ENCODE measurements around the gene CCPG1.
"Not testable (repeated sequence)": the region's sequence is repeated elsewhere in the genome, so short reads cannot be mapped to it uniquely, and the experiment has no call there.

The CCPG1 gene, protein sequence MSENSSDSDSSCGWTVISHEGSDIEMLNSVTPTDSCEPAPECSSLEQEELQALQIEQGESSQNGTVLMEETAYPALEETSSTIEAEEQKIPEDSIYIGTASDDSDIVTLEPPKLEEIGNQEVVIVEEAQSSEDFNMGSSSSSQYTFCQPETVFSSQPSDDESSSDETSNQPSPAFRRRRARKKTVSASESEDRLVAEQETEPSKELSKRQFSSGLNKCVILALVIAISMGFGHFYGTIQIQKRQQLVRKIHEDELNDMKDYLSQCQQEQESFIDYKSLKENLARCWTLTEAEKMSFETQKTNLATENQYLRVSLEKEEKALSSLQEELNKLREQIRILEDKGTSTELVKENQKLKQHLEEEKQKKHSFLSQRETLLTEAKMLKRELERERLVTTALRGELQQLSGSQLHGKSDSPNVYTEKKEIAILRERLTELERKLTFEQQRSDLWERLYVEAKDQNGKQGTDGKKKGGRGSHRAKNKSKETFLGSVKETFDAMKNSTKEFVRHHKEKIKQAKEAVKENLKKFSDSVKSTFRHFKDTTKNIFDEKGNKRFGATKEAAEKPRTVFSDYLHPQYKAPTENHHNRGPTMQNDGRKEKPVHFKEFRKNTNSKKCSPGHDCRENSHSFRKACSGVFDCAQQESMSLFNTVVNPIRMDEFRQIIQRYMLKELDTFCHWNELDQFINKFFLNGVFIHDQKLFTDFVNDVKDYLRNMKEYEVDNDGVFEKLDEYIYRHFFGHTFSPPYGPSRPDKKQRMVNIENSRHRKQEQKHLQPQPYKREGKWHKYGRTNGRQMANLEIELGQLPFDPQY

DNA sequence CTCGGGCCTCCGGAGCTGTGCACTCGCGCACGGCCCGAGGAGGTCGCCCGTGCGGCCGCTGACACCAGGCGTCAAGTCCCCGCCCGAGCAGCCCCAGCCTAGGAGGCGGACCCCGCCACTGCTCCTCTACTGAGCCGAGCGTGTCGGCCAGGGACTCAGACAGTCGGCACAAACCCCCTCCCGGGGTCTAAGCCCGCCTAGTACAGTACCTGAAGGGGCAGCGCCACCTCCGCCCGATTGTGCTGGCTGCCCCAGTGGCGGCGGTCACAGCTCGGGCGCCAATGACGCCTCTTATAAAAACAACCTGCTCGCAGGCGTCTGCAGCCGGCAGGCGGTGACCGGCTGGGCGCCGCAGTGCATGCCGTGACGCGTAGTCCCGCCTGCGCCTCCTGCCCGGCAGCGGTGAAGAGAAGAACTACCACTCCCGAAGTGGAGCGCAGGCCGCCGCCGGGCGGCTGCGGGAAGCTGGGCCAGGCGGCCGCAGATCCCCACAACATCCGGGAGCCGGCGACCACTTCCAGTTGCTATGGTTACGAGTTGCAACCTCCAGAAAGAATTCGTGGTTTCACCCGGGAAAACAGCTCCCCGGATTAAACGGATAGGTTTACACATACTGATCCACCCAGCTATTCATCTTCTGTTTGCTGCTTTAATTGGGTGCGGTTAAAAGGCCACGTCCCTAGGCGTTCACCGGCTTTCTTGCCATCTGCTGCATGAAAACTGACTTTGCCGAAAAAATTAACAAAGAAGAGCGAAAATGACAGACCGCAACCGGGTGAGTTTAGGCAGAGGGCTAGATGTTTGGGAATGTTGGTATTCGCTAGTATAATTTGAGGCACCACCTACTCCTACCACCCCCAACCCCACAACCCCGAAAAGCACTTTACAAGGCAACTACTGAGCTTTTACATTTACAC is at the start of gene CCPG1, which contains the start of gene PIERCE2:
Gene CCPG1, minus strand, starts transcription at position 348 of the 917 bp plus-strand sequence. CDS start 18,935 bp downstream, outside the sequence.
Gene PIERCE2, plus strand, starts transcription at position 484 of the 917 bp plus-strand sequence. Its CDS starts 274 bp downstream, at position 758.
- peak; percentile 91 for DNase-seq

DNA sequence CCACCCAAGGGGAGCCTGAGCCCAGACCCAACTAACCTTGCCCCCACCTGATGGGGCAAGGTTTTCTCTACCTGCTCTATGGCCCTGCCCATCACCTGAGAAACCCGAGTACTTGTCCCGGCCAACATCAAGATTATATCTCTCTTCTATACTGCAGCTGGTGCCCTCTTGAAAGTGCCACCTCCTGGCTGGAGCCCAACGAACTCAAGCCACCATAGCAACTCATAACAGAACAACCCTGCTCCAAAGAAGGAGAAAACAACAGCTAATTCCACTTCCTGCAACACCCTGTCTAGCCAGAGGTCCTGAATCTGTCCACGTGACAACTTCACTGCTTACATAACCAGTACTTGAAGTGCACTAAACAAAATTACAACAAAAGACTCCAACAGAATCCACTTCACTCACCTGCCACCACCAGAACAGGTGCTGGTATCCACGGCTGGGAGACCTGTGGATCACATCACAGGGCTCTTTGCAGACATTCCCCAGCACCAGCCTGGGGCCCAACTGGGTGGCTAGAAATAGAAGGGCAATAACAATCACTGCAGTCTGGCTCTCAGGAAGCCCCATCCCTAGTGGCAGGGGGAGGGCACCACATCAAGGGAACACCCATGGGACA is 49.4 kb upstream of the CCPG1 start:
- DNase-seq, result no peak

DNA sequence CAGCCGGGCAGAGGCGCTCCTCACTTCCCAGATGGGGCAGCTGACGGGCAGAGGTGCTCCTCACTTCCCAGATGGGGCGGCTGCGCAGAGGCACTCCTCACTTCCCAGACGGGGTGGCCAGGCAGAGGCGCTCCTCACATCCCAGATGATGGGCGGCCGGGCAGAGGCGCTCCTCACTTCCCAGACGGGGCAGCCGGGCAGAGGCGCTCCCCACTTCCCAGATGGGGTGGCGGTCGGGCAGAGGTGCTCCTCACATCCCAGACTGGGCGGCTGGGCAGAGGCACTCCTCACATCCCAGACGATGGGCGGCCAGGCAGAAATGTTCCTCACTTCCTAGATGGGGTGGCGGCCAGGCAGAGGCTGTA is 38.9 kb upstream of the CCPG1 start:
- DNase-seq, result not testable (repeated sequence)

DNA sequence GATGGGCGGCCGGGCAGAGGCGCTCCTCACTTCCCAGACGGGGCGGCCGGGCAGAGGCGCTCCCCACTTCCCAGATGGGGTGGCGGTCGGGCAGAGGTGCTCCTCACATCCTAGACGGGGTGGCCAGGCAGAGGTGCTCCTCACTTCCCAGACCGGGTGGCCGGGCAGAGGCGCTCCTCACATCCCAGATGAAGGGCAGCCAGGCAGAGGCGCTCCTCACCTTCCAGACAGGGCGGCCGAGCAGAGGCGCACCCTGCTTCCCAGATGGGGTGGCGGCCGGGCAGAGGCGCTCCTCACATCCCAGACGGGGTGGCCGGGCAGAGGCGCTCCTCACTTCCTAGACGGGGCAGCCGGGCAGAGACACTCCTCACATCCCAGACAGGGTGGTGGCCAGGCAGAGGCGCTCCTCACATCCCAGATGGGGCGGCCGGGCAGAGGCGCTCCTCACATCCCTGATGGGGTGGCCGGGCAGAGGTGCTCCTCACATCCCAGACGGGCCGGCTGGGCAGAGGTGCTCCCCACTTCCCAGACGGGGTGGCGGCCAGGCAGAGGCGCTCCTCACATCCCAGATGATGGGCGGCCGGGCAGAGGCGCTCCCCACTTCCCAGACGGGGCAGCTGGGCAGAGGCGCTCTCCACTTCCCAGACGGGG is 38.3 kb upstream of the CCPG1 start:
- DNase-seq, result not testable (repeated sequence)

DNA sequence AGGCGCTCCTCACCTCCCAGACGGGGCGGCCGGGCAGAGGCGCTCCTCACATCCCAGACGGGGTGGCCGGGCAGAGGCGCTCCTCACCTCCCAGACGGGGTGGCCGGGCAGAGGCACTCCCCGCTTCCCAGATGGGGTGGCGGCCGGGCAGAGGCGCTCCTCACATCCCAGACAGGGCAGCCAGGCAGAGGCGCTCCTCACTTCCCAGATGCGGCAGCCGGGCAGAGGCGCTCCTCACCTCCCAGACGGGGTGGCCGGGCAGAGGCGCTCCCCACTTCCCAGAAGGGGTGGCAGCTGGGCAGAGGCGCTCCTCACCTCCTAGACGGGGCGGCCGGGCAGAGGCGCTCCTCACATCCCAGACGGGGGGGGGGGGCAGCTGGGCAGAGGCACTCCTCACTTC is 37.8 kb upstream of the CCPG1 start:
- not testable (repeated sequence) for DNase-seq

DNA sequence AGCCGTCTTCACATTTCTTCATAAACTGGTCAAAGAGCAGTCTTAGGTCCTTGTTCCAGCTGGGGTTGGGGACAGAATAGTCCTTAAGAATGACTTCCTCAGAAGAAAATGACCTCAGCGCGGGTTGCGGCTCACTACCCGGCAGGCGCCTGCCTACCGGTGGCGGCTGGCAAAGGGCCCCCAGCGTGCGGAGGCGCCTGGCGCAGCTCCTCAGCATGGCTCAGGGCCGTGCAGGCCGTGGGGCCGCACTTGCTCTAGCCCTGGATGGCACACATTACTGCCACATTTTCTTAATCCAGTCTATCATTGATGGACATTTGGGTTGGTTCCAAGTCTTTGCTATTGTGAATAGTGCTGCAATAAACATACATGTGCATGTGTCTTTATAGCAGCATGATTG is 35.0 kb upstream of the CCPG1 start:
- DNase-seq, result not testable (repeated sequence)

DNA sequence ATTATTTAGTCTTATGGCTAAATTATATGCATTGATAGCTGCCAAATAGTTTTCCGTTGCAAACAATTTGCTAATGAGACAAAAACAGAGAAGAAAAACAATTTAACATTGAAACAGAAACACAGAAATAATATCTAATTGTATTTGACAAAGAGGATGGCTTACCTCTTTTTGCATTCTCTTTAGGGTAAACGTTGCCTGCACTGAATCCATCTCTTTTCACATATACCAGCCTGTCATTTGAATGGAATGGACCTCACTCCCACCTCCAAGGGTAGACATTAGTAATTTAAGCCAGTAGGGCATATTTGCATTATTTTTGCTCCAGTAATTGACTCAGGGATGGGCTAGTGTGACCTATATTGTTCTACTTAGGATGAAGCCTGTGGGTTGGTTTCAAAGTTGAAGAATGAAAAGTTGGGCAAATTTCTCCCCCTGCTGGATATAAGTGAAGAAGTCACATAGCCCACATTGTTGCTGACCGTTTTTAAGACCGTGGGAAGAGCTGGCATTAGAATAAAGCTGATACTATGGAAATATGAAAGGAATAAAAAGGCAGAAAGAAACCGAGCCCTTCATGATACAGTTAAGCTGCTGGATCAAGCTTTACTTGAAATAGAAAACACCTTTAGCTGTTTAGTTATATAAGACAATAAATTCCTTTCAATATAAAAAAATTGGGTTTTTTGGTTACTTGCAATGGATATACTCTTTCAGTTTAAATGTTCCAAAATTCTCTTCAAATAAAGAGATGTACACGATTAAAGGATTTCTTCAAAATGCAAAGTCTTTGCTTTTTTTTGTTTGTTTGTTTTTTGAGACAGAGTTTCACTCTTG is 27.0 kb upstream of the CCPG1 start:
- DNase-seq, result peak in 1 of 2 donors; percentile 47

DNA sequence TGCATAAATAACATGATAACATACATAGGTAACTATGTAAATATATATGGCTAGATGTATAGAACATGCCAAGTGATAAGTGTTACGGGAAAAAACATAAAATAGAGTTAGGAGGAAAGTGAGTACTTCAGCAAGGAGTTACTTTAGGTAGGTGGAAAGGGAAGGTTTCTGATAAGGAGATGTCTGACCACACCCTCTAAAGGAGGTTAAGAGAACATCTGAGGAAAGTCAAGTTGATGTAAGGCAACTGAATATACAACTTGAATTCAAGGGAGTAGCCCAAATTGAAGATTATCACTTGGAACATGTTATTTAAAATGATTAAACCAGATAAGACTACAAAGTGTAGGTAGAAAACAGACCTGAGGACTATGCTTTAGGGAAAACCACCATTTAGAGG is 13.9 kb upstream of the CCPG1 start:
- DNase-seq, result no peak

DNA sequence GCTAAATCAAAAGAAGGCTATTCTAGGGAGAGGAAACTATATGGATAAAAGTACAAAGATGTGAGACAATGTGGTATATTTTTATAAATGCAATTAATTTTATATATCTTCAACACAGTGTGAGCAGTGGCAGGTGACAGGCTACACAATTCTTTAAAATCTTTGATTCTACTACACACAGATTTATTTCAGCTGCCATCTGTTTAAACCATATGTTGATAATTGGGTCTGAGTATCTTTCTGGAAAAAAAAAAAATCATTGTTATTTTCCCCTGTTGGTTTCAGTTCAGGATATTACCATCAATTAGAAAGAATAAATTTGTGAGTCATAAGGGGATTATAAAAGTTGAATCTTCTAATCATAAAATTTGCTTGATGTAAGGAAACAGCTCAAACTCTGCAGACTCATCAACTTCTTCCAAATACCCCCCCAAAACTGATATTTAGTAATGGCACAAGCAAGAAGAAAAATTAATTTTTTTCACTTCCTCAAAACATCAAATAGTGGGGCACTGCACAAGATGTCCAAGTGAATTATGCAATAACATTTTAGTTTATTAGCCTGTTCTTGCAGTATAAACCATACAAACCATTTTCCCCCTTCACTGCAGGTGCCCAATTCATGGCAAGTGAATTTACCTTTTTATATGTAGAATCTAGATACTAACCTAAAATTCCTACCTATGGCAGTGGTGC is 12.2 kb upstream of the CCPG1 start:
- no peak for DNase-seq

DNA sequence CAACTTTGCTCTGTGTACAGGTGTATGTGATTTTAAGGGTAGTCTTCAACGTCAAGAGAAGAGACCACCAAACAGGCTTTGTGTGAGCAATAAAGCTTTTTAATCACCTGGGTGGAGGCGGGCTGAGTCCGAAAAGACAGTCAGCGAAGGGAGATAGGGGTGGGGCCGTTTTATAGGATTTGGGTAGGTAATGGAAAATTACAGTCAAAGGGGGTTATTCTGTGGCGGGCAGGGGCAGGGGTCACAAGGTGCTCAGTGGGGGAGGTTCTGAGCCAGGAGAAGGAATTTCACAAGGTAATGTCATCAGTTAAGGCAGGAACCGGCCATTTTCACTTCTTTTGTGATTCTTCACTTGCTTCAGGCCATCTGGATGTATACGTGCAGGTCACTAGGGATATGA is 9.5 kb upstream of the CCPG1 start:
- not testable (repeated sequence) for DNase-seq

DNA sequence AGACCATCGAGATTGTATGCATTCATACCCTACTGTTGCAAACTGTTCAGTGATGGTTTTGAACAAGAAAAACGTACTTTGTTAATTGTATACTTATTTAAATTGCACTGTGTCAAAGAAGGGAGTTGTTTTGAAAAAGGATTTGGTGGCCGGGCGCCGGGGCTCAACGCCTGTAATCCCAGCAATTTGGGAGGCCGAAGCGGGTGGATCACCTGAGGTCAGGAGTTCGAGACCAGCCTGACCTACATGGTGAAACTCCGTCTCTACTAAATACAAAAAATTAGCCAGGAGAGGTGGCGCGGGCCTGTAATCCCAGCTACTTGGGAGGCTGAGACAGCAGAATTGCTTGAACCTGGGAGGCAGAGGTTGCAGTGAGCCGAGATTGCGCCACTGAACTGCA is 817 bp upstream of the CCPG1 start:
- not testable (repeated sequence) for DNase-seq

DNA sequence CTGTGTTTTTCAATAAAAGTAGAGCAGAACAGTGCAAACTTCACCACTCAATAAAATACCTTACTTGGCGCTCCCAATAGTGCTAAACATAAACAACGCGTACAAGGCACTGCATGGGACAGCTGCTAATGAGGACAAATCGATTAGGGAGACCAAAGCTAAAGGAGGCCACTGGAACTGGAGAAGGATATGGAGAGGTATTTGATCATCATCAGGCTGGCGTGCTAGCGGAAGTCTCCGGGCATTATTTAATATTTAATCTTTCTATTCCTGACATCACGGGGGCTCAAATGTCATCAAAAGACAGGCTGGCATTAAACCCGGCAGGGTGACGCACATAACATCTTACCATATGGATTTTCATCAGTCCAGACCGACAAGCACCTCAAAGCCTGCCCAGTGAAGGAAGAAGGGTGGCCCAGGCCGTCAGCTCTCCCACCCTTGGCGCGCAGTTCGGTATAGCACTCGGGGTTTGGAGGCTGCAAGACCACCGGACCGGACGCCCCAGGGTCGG is 604 bp downstream of the CCPG1 start:
- DNase-seq, result no peak

DNA sequence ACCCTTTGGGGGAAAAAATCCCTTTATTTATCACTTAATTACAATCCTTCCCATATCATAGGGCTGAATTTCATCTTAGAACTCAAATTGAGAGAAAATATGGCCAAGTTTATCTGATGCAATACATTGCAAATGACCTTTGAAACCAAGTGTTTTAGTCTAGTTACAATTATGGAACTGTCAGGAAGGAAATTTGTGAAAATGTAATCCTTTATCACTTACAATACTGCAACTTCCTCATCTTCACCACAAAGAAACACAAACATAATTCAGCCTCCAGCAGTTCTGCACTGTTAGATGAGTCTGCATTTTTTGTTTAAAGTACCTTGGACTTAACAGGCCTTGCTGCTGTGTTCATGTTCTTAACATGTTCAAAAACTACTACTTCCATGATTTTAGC is 4.6 kb downstream of the CCPG1 start:
- DNase-seq, result no peak

DNA sequence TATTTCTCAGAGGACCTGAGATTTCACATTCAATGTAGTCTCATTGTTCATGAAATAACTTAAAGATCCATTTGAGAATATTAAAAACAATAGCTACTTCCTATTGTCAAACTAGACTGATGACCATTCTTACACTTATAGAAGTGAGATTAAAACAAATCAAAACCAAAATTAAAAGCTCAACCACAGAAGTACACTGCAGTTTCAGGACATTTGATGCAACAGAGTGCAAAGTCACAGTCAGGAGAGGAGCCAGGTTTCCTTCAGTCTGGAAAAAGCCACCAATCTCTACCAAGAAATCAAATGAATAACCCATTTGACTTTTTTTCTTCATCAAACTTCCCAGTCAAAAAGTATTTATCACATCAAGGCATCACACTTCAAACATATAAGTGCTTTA is 5.5 kb downstream of the CCPG1 start:
- no peak for DNase-seq

DNA sequence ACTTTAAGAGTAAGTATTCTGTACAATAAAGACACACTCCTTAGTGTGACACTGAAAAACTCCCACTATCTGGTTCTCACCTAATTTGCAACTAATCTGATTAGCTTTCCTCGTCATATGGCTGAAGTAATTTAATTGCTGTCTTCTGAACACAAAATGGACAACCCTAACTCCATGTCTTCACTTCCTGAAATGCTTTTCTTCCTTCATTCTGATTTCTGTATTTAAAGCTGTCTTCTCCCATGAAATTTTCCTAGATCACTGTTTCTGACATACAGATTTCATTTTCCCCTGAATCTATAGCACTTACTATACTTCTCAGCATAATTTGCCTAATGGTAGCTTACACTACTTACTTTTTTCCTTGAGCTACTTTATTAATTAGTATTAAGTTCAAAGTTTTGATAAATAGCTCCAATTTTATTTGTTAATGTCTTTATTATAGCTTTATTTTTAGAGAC is 6.3 kb downstream of the CCPG1 start:
- DNase-seq, result no peak

DNA sequence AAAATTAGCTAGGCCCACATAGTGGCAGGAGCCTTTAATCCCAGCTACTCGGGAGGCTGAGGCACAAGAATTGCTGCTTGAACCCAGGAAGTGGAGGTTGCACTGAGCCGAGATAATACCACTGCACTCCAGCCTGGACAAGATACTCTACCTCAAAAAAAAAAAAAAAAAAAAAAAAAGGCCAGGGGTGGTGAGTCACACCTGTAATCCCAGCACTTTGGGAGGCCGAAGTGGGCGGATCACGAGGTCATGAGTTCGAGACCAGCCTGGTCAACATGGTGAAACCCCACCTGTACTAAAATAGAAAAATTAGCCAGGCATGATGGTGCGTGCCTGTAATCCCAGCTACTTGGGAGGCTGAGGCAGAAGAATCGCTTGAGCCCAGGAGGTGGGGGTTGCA is 8.1 kb downstream of the CCPG1 start:
- DNase-seq, result not testable (repeated sequence)

DNA sequence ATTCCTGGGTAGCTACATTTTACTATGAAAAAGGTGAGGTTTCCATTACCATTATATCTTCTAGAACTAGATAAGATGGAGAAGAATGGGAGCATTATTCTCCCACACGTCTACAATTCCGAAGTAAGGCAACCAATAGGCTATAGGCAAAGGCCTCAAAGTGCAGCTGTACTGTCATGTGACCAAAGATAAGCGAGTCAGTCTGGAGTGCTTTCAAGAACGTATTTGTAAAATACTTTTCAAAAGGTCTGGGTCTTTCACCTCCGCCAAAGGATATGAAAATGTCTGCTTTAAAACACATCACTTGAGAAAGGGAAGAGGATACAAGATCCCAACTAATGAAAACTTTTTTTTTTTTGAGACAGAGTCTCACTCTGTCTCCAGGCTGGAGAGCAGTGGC is 9.9 kb downstream of the CCPG1 start:
- no peak for DNase-seq

DNA sequence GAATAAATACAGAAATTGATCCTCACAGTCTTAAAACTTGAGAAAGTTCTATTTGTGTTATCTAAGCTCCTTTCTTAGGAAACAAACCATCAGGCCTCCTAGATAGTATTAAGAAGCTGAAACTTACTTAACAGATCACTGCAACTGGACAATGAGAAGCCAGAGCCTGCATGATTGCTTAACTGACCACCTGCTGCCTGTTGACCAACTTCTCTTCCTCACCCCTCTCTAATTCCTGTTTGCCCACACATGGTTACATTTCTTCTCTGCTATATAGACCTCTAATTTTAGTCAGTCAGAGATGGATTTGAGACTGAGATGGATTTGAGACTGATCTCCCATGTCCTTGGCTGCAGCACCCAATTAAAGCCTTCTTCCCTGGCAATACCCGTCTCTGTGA is 13.5 kb downstream of the CCPG1 start:
- peak in 1 of 2 donors; percentile 9 for DNase-seq

DNA sequence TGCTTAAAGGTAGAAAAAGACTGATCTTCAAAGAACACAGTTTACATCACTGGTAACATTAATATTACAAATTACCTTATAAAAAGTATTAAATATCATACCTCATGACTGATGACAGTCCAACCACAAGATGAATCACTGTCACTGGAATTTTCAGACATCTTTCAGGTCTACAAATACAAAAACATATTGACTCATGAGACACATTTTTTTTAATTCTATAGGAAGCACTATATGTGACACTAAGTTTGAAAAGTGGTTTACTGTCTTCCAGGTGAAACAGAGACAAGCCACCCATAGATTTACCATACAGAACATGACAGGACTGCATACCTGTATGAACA is 18.9 kb downstream of the CCPG1 start:
- no peak for DNase-seq

DNA sequence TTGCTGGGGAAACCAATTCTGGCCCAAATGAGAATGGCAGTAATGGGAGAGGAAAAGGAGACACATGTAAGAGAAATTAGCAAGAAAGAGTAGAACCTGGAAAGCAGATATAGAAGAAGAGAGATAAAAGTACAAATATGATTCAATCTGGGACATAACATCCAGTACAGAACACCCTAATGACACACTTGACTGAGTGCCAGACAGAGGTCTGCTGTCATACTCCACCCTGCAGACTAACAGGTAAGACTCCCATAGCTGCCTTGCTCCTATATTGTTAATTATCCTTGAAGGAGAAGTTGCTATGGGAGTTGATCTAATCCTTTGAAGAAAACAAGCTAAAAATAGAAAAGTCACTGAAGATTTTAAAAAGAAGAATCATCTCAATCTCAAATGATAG is 21.1 kb downstream of the CCPG1 start:
- DNase-seq, result no peak

Data from CD4-positive, alpha-beta T cell treated with Interleukin-1 beta for 1 hour (primary cell).